HTERT RPE-1 (cell line): ENCODE measurements around the gene BOLA3.
"Not testable (repeated sequence)": the region's sequence is repeated elsewhere in the genome, so short reads cannot be mapped to it uniquely, and the experiment has no call there.

ENCODE experiments used
- in situ Hi-C: fragments of 300-500 bp; cut with MboI; formaldehyde crosslinking; loops from 4 replicates; pipeline ENCODE4 v1.14.3; 2020; ENCODE audit warnings: low sequenced_read_pairs

Gene BOLA3

GRCh38 chr2:74105413-74105812 is 42.3 kb downstream of the BOLA3 start:
- in situ Hi-C loops = no loop called here

GRCh38 chr2:74104839-74105238 is 42.9 kb downstream of the BOLA3 start:
- in situ Hi-C loops = no loop called here

- in situ Hi-C loops = no loop called here
Measured at GRCh38 chr2:74103763-74104162, 43.9 kb downstream of the BOLA3 start.

GRCh38 chr2:74102516-74102915 is 45.2 kb downstream of the BOLA3 start:
- in situ Hi-C loops = no loop called here

- in situ Hi-C loops = no loop called here
Measured at GRCh38 chr2:74101574-74102300, 46.0 kb downstream of the BOLA3 start.

- in situ Hi-C loops = no loop called here
Measured at GRCh38 chr2:74100254-74101216, 47.2 kb downstream of the BOLA3 start.

- in situ Hi-C loops = no loop called here
Measured at GRCh38 chr2:74099835-74100234, 47.9 kb downstream of the BOLA3 start.

- in situ Hi-C loops = no loop called here
Measured at GRCh38 chr2:74099271-74099670, 48.4 kb downstream of the BOLA3 start.

GRCh38 chr2:74097574-74097973 is 50.1 kb downstream of the BOLA3 start:
- in situ Hi-C loops = no loop called here

GRCh38 chr2:74096052-74096451 is 51.7 kb downstream of the BOLA3 start:
- in situ Hi-C loops = no loop called here

GRCh38 chr2:74095632-74096031 is 52.1 kb downstream of the BOLA3 start:
- in situ Hi-C loops = no loop called here

GRCh38 chr2:74094291-74094690 is 53.4 kb downstream of the BOLA3 start:
- in situ Hi-C loops = no loop called here

GRCh38 chr2:74093840-74094239 is 53.9 kb downstream of the BOLA3 start:
- in situ Hi-C loops = no loop called here

- in situ Hi-C loops = no loop called here
Measured at GRCh38 chr2:74093426-74093825, 54.3 kb downstream of the BOLA3 start.

- in situ Hi-C loops = no loop called here
Measured at GRCh38 chr2:74092275-74092674, 55.4 kb downstream of the BOLA3 start.

GRCh38 chr2:74091391-74091790 is 56.3 kb downstream of the BOLA3 start:
- in situ Hi-C loops = no loop called here

- in situ Hi-C loops = no loop called here
Measured at GRCh38 chr2:74089816-74090745, 57.6 kb downstream of the BOLA3 start.

GRCh38 chr2:74088676-74089075 is 59.0 kb downstream of the BOLA3 start:
- in situ Hi-C loops = not testable (repeated sequence)

GRCh38 chr2:74087696-74088095 is 60.0 kb downstream of the BOLA3 start:
- in situ Hi-C loops = no loop called here

- in situ Hi-C loops = no loop called here
Measured at GRCh38 chr2:74086021-74086420, 61.7 kb downstream of the BOLA3 start.
